Osteocyte (in vitro differentiated cells): ENCODE measurements around the gene FOSL1. TPM values are rescaled to one million over a fixed set of nuclear protein-coding genes. Genes with fewer than 3 reads are reported as not detected.

Experiments used
- DNase-seq: peaks from one replicate; pipeline ENCODE4 v3.0.0; 2021; ENCODE audit warnings: mixed read lengths; ENCODE audit not compliant: unreplicated experiment; ENCODE audit errors: extremely low spot score
- H3K27ac Mint-ChIP-seq: one replicate; pipeline ENCODE4 v1.8.0; 2021; ENCODE audit warnings: mild to moderate bottlenecking, mixed read lengths; ENCODE audit not compliant: unreplicated experiment
- H3K27me3 Mint-ChIP-seq: one replicate; pipeline ENCODE4 v1.8.0; 2021; ENCODE audit warnings: mixed read lengths; ENCODE audit not compliant: unreplicated experiment
- H3K36me3 Mint-ChIP-seq: one replicate; pipeline ENCODE4 v1.8.0; 2021; ENCODE audit warnings: mixed read lengths; ENCODE audit not compliant: unreplicated experiment
- H3K4me1 Mint-ChIP-seq: one replicate; pipeline ENCODE4 v1.8.0; 2021; ENCODE audit warnings: mixed read lengths; ENCODE audit not compliant: unreplicated experiment
- H3K4me3 Mint-ChIP-seq: one replicate; pipeline ENCODE4 v1.8.0; 2021; ENCODE audit warnings: mild to moderate bottlenecking, moderate library complexity, mixed read lengths; ENCODE audit not compliant: unreplicated experiment
- H3K9me3 Mint-ChIP-seq: one replicate; pipeline ENCODE4 v1.8.0; 2021; ENCODE audit warnings: mixed read lengths; ENCODE audit not compliant: unreplicated experiment
- total RNA-seq: library from RNA; stranded (reverse); gene quantifications from 2 replicates; pipeline ENCODE4 v1.2.1, GENCODE V29; 2021
- TF ChIP-seq, protein P1 (sequence below): fragments of 200-600 bp; sonication (generic); IDR thresholded peaks from 2 replicates; pipeline ENCODE4 v1.5.0; 2021; ENCODE audit warnings: antibody characterized with exemption, mild to moderate bottlenecking, moderate library complexity

FOSL1 gene
- total RNA-seq, 1 donor from 2014 or later = 38.0 TPM

DNA sequence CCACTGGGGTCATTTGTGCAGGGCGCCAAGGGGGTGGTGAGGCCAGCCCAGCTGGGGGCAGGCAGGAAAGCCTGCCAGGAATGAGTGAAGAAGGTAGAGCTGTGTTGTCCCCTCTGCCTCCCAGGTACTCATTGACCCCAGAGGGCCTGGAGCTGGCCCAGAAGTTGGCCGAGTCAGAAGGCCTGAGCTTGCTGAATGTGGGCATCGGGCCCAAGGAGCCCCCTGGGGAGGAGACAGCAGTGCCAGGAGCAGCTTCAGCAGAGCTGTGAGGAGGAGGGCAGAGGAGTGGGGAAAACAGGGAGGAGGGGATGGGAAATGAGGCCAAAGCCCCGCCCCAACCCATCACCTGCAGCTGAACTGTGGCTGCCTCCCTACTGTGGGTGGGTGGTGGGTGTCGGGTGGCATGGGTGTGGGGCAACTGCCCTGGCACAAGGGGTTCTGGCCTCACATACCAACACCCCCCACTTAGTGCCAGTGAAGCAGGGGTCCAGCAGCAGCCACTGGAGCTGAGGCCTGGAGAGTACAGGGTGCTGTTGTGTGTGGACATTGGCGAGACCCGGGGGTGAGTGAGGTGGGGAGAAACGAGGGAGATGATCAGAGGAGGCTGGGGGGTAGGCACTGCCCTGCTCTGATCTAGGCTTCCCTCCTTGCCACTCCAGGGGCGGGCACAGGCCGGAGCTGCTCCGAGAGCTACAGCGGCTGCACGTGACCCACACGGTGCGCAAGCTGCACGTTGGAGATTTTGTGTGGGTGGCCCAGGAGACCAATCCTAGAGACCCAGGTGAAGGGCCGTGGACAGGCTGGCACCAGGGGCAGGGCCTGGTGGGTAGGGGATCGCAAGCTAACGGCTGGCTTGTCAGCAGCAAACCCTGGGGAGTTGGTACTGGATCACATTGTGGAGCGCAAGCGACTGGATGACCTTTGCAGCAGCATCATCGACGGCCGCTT lies 37.0 kb downstream of the FOSL1 start:
- DNase-seq = no peak
- Mint-ChIP-seq H3K27ac (peak overlapping the region; percentile 60), H3K4me3 (peak overlapping the region; percentile 43), H3K36me3 (peaks cover 17% of the 10 kb centered on the region), H3K4me1 (peaks cover 39% of the 10 kb centered on the region), H3K9me3 (no peaks in the 10 kb centered on the region), H3K27me3 (no peaks in the 10 kb centered on the region)
- TF ChIP-seq, protein P1, sequence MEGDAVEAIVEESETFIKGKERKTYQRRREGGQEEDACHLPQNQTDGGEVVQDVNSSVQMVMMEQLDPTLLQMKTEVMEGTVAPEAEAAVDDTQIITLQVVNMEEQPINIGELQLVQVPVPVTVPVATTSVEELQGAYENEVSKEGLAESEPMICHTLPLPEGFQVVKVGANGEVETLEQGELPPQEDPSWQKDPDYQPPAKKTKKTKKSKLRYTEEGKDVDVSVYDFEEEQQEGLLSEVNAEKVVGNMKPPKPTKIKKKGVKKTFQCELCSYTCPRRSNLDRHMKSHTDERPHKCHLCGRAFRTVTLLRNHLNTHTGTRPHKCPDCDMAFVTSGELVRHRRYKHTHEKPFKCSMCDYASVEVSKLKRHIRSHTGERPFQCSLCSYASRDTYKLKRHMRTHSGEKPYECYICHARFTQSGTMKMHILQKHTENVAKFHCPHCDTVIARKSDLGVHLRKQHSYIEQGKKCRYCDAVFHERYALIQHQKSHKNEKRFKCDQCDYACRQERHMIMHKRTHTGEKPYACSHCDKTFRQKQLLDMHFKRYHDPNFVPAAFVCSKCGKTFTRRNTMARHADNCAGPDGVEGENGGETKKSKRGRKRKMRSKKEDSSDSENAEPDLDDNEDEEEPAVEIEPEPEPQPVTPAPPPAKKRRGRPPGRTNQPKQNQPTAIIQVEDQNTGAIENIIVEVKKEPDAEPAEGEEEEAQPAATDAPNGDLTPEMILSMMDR = no peak

DNA sequence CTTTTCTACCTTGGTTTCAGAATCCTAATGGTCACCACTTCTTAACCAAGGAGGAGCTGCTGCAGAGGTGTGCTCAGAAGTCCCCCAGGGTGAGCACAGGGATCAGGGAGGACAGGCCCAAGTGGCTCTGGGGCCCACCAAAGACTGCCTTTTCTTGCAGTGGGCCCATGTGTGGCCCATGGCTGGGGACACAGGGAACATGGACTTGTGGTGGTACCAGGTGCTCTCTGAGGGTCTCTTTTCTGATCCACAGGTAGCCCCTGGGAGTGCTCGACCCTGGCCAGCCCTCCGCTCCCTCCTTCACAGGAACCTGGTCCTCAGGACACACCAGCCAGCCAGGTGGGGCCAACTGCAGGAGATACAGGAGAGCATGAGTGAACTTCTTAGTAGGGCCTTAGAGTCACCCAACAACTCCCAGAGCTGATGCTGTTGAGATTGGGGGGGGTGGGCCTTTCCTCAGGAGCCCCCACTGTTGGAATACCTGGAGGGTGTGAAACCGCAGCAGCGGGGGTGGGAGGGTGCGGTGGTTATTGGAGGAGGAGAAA lies 37.9 kb downstream of the FOSL1 start:
- Mint-ChIP-seq H3K4me3 (peak overlapping the region; percentile 89), H3K9me3 (no peaks in the 10 kb centered on the region), H3K4me1 (peaks cover 37% of the 10 kb centered on the region), H3K27me3 (no peaks in the 10 kb centered on the region), H3K27ac (peak overlapping the region; percentile 60), H3K36me3 (peaks cover 17% of the 10 kb centered on the region)
- TF ChIP-seq, protein P1 = no peak
- DNase-seq = no peak

DNA sequence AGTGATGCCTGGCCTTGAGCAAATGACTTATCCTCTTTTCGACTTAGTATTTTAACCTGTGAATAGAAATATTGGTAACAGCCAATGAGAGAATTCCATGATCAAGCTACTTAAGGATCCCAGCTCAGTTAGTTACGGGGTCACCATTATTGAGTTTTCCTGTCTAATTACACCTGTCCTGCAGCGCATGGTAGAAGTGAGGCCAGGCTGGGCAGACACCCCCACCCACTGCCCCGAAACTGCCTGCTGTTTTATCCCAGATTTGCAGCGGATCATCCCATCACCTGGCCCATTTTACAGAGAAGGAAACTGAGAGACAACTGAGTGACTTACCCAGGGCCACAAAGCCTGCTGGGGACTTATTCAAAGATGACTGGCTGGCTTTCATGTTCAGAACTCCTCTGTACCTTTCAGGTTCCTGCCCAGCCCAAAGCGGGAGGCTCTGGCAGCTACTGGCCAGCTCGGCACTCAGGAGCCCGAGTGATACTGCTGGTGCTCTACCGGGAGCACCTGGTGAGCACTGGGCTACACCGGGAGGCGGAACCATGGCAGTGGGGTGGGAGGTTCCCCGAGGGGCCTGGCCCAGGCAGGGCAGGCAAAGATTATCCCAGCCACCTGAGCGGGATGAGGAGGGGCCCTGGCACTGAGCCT lies 38.5 kb downstream of the FOSL1 start:
- no peaks in the 10 kb centered on the region for H3K27me3 Mint-ChIP-seq
- H3K36me3 Mint-ChIP-seq = peaks cover 16% of the 10 kb centered on the region
- H3K4me1 Mint-ChIP-seq = peaks cover 37% of the 10 kb centered on the region
- peak overlapping the region; percentile 89 for H3K4me3 Mint-ChIP-seq
- TF ChIP-seq, protein P1 = no peak
- DNase-seq = no peak
- H3K9me3 Mint-ChIP-seq = no peaks in the 10 kb centered on the region
- peak overlapping the region; percentile 97 for H3K27ac Mint-ChIP-seq

DNA sequence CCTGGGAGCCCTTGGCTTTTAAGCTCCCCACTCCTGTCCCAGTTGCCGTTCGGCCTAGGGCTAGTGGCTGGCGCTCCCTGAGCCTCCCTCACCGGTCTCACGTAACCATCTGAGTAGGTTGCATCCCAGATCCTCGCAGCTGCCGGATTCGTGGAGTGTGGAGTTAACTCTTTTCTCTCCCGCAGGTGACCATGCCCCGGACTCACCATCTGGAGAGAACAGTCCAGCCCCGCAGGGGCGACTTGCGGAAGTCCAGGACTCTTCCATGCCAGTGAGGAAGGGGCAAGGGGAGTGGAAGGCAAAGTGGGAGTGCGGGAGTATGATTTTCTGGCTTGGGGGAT lies 39.1 kb downstream of the FOSL1 start:
- Mint-ChIP-seq H3K4me1 (peaks cover 42% of the 10 kb centered on the region), H3K9me3 (no peaks in the 10 kb centered on the region), H3K27me3 (no peaks in the 10 kb centered on the region), H3K4me3 (peak overlapping the region; percentile 89), H3K27ac (peak overlapping the region; percentile 97), H3K36me3 (peaks cover 21% of the 10 kb centered on the region)
- no peak for DNase-seq
- TF ChIP-seq, protein P1 = no peak
